Small intestine (tissue), 7 donors: ENCODE data around the gene MLLT3. TPM values are rescaled to one million over a fixed set of nuclear protein-coding genes. Genes with fewer than 3 reads are reported as not detected.

ENCODE experiments used
- DNase-seq, 2 donors: peaks; one replicate each; pipeline versions ENCODE4 v3.0.0 to v3.0.0-alpha.2; 2013
- FAIRE-seq: peaks from 2 replicates; lab custom pipeline; 2012; peaks lifted over from hg19 to GRCh38; lab: Jason Lieb, UNC
- H3K27ac ChIP-seq, 3 donors: one replicate each; pipeline ENCODE4 v1.5.1; 2013; ENCODE audit warnings: low read length in 2 of 3, mild to moderate bottlenecking in 2 of 3, control low read depth in 1 of 3, inconsistent platforms in 1 of 3, low read depth in 1 of 3, moderate library complexity in 1 of 3
- H3K27me3 ChIP-seq, 3 donors: one replicate each; pipeline ENCODE4 v1.6.1; 2013; ENCODE audit warnings: low read length in 3 of 3, inconsistent platforms in 1 of 3; ENCODE audit not compliant: control insufficient read depth in 3 of 3, insufficient read depth in 3 of 3
- H3K36me3 ChIP-seq, 3 donors: one replicate each; pipeline ENCODE4 v1.6.1; 2013; ENCODE audit warnings: low read length in 3 of 3, inconsistent platforms in 1 of 3, low read depth in 1 of 3, mild to moderate bottlenecking in 1 of 3, moderate library complexity in 1 of 3; ENCODE audit not compliant: control insufficient read depth in 3 of 3, insufficient read depth in 2 of 3
- H3K4me1 ChIP-seq, 3 donors: one replicate each; pipeline ENCODE4 v1.6.1; 2013; ENCODE audit warnings: low read length in 2 of 3, inconsistent platforms in 1 of 3, low read depth in 1 of 3, mild to moderate bottlenecking in 1 of 3, moderate library complexity in 1 of 3; ENCODE audit not compliant: control insufficient read depth in 3 of 3, insufficient read depth in 2 of 3
- H3K4me3 ChIP-seq, 3 donors: one replicate each; pipeline ENCODE4 v1.5.1; 2013; ENCODE audit warnings: low read length in 3 of 3, control low read depth in 1 of 3, inconsistent platforms in 1 of 3, low read depth in 1 of 3, mild to moderate bottlenecking in 1 of 3, moderate library complexity in 1 of 3
- H3K9me3 ChIP-seq, 2 donors: one replicate each; pipeline ENCODE4 v1.6.1; 2013; ENCODE audit warnings: low read depth in 1 of 2, low read length in 1 of 2; ENCODE audit not compliant: control insufficient read depth in 2 of 2, insufficient read depth in 1 of 2
- WGBS, 3 donors: extraction: QIAGEN DNeasy Blood & Tissue Kit; methylation state at CpG; one replicate each; pipeline ENCODE4 v1.1.7; 2013; 5-methylcytosine and 5-hydroxymethylcytosine counted together
- polyA plus RNA-seq, 4 donors: library from polyadenylated mRNA; stranded (reverse) in 3 of 4; unstranded in 1 of 4; fragments of 200-250 nt in 3 of 4; fragments of 120-200 nt in 1 of 4; gene quantifications; one replicate each; pipeline versions ENCODE4 v1.2.1 to v1.2.3, GENCODE V29; 2013
- donor health status: healthy with polysubstance abuse.
- donor health status: control.
- donor health status: control.
- donor health status: Bipolar disorder and iron deficiency.
- donor health status: healthy.

MLLT3 gene
- polyA plus RNA-seq, 4 donors: 8.9 to 34.5 (median 14.0) TPM

- Histone ChIP-seq H3K36me3 (no peaks in the 10 kb centered on the region), H3K27ac (no peak overlapping the region), H3K4me3 (no peak overlapping the region), H3K4me1 (peaks cover 0 to 7% (median 3%) of the 10 kb centered on the region in 3 donors), H3K9me3 (no peaks in the 10 kb centered on the region), H3K27me3 (no peaks in the 10 kb centered on the region)
- no peak for FAIRE-seq
- peak in 1 of 2 donors; percentile 26 for DNase-seq
- WGBS, 3 donors: 72 to 75% (median 75%) methylated on average over 5 of the region's 5 CpGs
Observed at GRCh38 chr9:20569525-20569924, 52.8 kb downstream of the MLLT3 start.

- H3K27ac ChIP-seq: no peak overlapping the region
- no peaks in the 10 kb centered on the region for H3K36me3 ChIP-seq
Observed at GRCh38 chr9:20568400-20568799, 53.9 kb downstream of the MLLT3 start.

GRCh38 chr9:20566401-20566800, 55.9 kb downstream of the MLLT3 start:
- 68 to 83% (median 81%) methylated on average over 4 of the region's 4 CpGs for WGBS, 3 donors
- H3K27ac ChIP-seq: no peak overlapping the region
- H3K9me3 ChIP-seq: no peaks in the 10 kb centered on the region
- H3K27me3 ChIP-seq: no peaks in the 10 kb centered on the region
- FAIRE-seq: no peak
- peaks cover 0 to 11% (median 5%) of the 10 kb centered on the region in 3 donors for H3K4me1 ChIP-seq
- no peak overlapping the region for H3K4me3 ChIP-seq
- H3K36me3 ChIP-seq: no peaks in the 10 kb centered on the region
- DNase-seq: no peak

More at GRCh38 chr9:20568400-20568799, 53.9 kb downstream of the MLLT3 start:
- Histone ChIP-seq H3K4me3 (no peak overlapping the region), H3K9me3 (no peaks in the 10 kb centered on the region), H3K4me1 (peaks cover 0 to 7% (median 3%) of the 10 kb centered on the region in 3 donors), H3K27me3 (no peaks in the 10 kb centered on the region)
- DNase-seq (no peak), FAIRE-seq (no peak)

- no peaks in the 10 kb centered on the region for H3K36me3 ChIP-seq
- no peak overlapping the region for H3K4me3 ChIP-seq
- H3K27ac ChIP-seq: no peak overlapping the region
- H3K27me3 ChIP-seq: no peaks in the 10 kb centered on the region
- FAIRE-seq (no peak), DNase-seq (no peak)
- no peaks in the 10 kb centered on the region for H3K9me3 ChIP-seq
- WGBS, 3 donors: 87 to 93% (median 89%) methylated on average over 3 of the region's 3 CpGs
- H3K4me1 ChIP-seq: peaks cover 0 to 10% (median 4%) of the 10 kb centered on the region in 3 donors
Observed at GRCh38 chr9:20564650-20565049, 57.6 kb downstream of the MLLT3 start.

GRCh38 chr9:20563917-20564316, 58.4 kb downstream of the MLLT3 start:
- H3K27me3 ChIP-seq: no peaks in the 10 kb centered on the region
- H3K36me3 ChIP-seq: no peaks in the 10 kb centered on the region
- no peak overlapping the region for H3K4me3 ChIP-seq
- H3K4me1 ChIP-seq: peaks cover 0 to 10% (median 9%) of the 10 kb centered on the region in 3 donors
- FAIRE-seq: no peak
- H3K27ac ChIP-seq: no peak overlapping the region
- 19 to 45% (median 38%) methylated on average over 1 of the region's 1 CpG for WGBS, 3 donors
- H3K9me3 ChIP-seq: no peaks in the 10 kb centered on the region
- no peak for DNase-seq

- Histone ChIP-seq H3K27ac (no peak overlapping the region), H3K4me1 (peaks cover 0 to 12% (median 9%) of the 10 kb centered on the region in 3 donors), H3K9me3 (no peaks in the 10 kb centered on the region), H3K4me3 (no peak overlapping the region), H3K36me3 (no peaks in the 10 kb centered on the region), H3K27me3 (no peaks in the 10 kb centered on the region)
- DNase-seq (no peak), FAIRE-seq (no peak)
- 78 to 92% (median 84%) methylated on average over 2 of the region's 2 CpGs for WGBS, 3 donors
Observed at GRCh38 chr9:20562051-20562450, 60.2 kb downstream of the MLLT3 start.

GRCh38 chr9:20561531-20561930, 60.8 kb downstream of the MLLT3 start:
- no peak overlapping the region for H3K4me3 ChIP-seq
- DNase-seq (no peak), FAIRE-seq (no peak)
- H3K36me3 ChIP-seq: no peaks in the 10 kb centered on the region
- H3K27me3 ChIP-seq: no peaks in the 10 kb centered on the region
- WGBS, 3 donors: 68 to 91% (median 80%) methylated on average over 3 of the region's 3 CpGs
- no peak overlapping the region for H3K27ac ChIP-seq
- H3K9me3 ChIP-seq: no peaks in the 10 kb centered on the region
- peaks cover 0 to 12% (median 9%) of the 10 kb centered on the region in 3 donors for H3K4me1 ChIP-seq

GRCh38 chr9:20559231-20559890, 62.9 kb downstream of the MLLT3 start:
- WGBS, 3 donors: 12 to 42% (median 32%) methylated on average over 1 of the region's 1 CpG
- Histone ChIP-seq H3K4me1 (peaks cover 0 to 12% (median 9%) of the 10 kb centered on the region in 3 donors), H3K4me3 (no peak overlapping the region), H3K36me3 (no peaks in the 10 kb centered on the region), H3K9me3 (no peaks in the 10 kb centered on the region), H3K27ac (no peak overlapping the region), H3K27me3 (no peaks in the 10 kb centered on the region)
- DNase-seq: no peak
- FAIRE-seq: no peak
